SU-DHL-6 (cell line): ENCODE measurements around the gene TNS1.

ENCODE experiments used
- H2AFZ ChIP-seq: fragments of 200-600 bp; sonication (generic); 2 replicates; pipeline ENCODE4 v1.6.1; 2014; ENCODE audit warnings: low read depth, mild to moderate bottlenecking, moderate library complexity, mixed read lengths, antibody characterized with exemption, low read length; ENCODE audit not compliant: severe bottlenecking
- H3F3A ChIP-seq: fragments of 200-600 bp; shearing (Covaris generic); 2 replicates; pipeline ENCODE4 v1.6.0; 2016; ENCODE audit warnings: antibody characterized with exemption, mild to moderate bottlenecking; ENCODE audit not compliant: insufficient read depth
- H3K27ac ChIP-seq: fragments of 200-600 bp; sonication (generic); 2 replicates; pipeline ENCODE4 v1.5.1; 2016; ENCODE audit warnings: low read depth, mild to moderate bottlenecking, low read length, moderate library complexity, mixed read lengths
- H3K27me3 ChIP-seq: fragments of 200-600 bp; sonication (generic), shearing (Covaris generic); 2 replicates; pipeline ENCODE4 v1.6.0; 2014; ENCODE audit warnings: mild to moderate bottlenecking, low read length
- H3K36me3 ChIP-seq: fragments of 200-600 bp; sonication (generic); 2 replicates; pipeline ENCODE4 v1.6.1; 2014; ENCODE audit warnings: mild to moderate bottlenecking, low read length, mixed read lengths
- H3K4me2 ChIP-seq: fragments of 300-600, 200-600 bp; shearing (Covaris generic), sonication (generic); 2 replicates; pipeline ENCODE4 v1.6.0; 2014; ENCODE audit warnings: low read length, low read depth, mild to moderate bottlenecking; ENCODE audit not compliant: poor library complexity, severe bottlenecking
- H3K4me3 ChIP-seq: fragments of 200-600 bp; sonication (generic); 2 replicates; pipeline ENCODE4 v1.5.1; 2014; ENCODE audit warnings: antibody characterized with exemption, low read length, mild to moderate bottlenecking, mixed read lengths; ENCODE audit not compliant: insufficient read depth, poor library complexity, severe bottlenecking
- H3K79me2 ChIP-seq: fragments of 200-600 bp; sonication (generic); 2 replicates; pipeline ENCODE4 v1.6.1; 2014; ENCODE audit warnings: mild to moderate bottlenecking, low read length, moderate library complexity; ENCODE audit not compliant: insufficient read depth
- H3K9ac ChIP-seq: fragments of 200-600 bp; sonication (generic); 2 replicates; pipeline ENCODE4 v1.7.0; 2014; ENCODE audit warnings: mild to moderate bottlenecking, low read length
- H3K9me2 ChIP-seq: fragments of 200-600 bp; sonication (generic); replicated peaks from 2 replicates; pipeline ENCODE4 v1.6.1; 2014; ENCODE audit warnings: low read length; ENCODE audit not compliant: insufficient read depth
- H3K9me3 ChIP-seq: fragments of 200-600 bp; sonication (generic); 2 replicates; pipeline ENCODE4 v1.6.1; 2014; ENCODE audit warnings: low read length, mixed read lengths; ENCODE audit not compliant: insufficient read depth
- H4K20me1 ChIP-seq: fragments of 200-600 bp; sonication (generic); 2 replicates; pipeline ENCODE4 v1.6.1; 2014; ENCODE audit warnings: low read depth, mild to moderate bottlenecking, antibody characterized with exemption, low read length, moderate library complexity, mixed read lengths
- EZH2phosphoT487 ChIP-seq: fragments of 200-600 bp; sonication (generic), shearing (Covaris generic); conservative IDR thresholded peaks from 2 replicates; pipeline ENCODE4 v1.6.1; 2018; ENCODE audit warnings: mild to moderate bottlenecking, antibody characterized with exemption, low read length, moderate library complexity, mixed read lengths
- TF ChIP-seq, protein P1 (sequence below): fragments of 200-600 bp; sonication (generic); IDR thresholded peaks from one replicate; pipeline ENCODE4 v1.5.1; 2017; ENCODE audit warnings: antibody characterized with exemption, mild to moderate bottlenecking, low read length, moderate library complexity; ENCODE audit not compliant: insufficient read depth, poor library complexity, severe bottlenecking

TNS1 gene

GRCh38 chr2:217824223-217824622 lies 178.6 kb downstream of the TNS1 start:
- Histone ChIP-seq H3F3A (no peaks in the 10 kb centered on the region), H3K4me2 (no peak overlapping the region), H3K27me3 (no peaks in the 10 kb centered on the region), H3K9me2 (no peaks in the 10 kb centered on the region), H3K9ac (no peak overlapping the region), H3K36me3 (no peaks in the 10 kb centered on the region), H3K79me2 (no peaks in the 10 kb centered on the region), H3K27ac (no peak overlapping the region), H3K9me3 (no peaks in the 10 kb centered on the region), H2AFZ (no peak overlapping the region), H3K4me3 (no peak overlapping the region), H4K20me1 (no peaks in the 10 kb centered on the region)
- no peak for TF ChIP-seq EZH2phosphoT487
- TF ChIP-seq, protein P1, sequence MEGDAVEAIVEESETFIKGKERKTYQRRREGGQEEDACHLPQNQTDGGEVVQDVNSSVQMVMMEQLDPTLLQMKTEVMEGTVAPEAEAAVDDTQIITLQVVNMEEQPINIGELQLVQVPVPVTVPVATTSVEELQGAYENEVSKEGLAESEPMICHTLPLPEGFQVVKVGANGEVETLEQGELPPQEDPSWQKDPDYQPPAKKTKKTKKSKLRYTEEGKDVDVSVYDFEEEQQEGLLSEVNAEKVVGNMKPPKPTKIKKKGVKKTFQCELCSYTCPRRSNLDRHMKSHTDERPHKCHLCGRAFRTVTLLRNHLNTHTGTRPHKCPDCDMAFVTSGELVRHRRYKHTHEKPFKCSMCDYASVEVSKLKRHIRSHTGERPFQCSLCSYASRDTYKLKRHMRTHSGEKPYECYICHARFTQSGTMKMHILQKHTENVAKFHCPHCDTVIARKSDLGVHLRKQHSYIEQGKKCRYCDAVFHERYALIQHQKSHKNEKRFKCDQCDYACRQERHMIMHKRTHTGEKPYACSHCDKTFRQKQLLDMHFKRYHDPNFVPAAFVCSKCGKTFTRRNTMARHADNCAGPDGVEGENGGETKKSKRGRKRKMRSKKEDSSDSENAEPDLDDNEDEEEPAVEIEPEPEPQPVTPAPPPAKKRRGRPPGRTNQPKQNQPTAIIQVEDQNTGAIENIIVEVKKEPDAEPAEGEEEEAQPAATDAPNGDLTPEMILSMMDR, result no peak

DNA sequence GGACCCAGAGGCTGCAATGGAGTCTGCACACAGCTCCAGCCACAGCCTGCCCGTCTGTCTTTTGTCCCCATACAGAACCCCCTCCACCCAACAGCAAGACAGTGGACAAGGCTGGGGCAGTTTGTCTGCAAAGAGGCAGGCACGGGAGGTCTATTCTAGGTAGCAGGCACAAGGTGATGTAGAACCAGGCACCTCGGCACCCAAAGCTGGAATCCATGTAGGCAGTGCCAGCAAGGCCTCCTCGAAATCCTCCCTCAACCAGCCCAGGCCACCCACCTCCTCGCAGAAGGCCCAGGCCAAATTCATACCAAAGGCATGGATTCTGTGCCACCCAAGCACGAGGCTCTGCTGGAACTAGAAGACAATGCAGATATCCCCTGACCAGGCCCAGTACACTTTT lies 179.2 kb downstream of the TNS1 start:
- H3K4me3 ChIP-seq, result no peak overlapping the region
- no peak overlapping the region for H3K4me2 ChIP-seq
- H3K27me3 ChIP-seq, result no peaks in the 10 kb centered on the region
- H3K9me2 ChIP-seq, result no peaks in the 10 kb centered on the region
- H3K9me3 ChIP-seq, result no peaks in the 10 kb centered on the region
- TF ChIP-seq, protein P1, result no peak
- TF ChIP-seq EZH2phosphoT487, result no peak
- no peak overlapping the region for H3K9ac ChIP-seq
- H3K36me3 ChIP-seq, result no peaks in the 10 kb centered on the region
- no peaks in the 10 kb centered on the region for H4K20me1 ChIP-seq
- no peak overlapping the region for H3K27ac ChIP-seq
- H3F3A ChIP-seq, result no peaks in the 10 kb centered on the region
- no peak overlapping the region for H2AFZ ChIP-seq
- H3K79me2 ChIP-seq, result no peaks in the 10 kb centered on the region

DNA sequence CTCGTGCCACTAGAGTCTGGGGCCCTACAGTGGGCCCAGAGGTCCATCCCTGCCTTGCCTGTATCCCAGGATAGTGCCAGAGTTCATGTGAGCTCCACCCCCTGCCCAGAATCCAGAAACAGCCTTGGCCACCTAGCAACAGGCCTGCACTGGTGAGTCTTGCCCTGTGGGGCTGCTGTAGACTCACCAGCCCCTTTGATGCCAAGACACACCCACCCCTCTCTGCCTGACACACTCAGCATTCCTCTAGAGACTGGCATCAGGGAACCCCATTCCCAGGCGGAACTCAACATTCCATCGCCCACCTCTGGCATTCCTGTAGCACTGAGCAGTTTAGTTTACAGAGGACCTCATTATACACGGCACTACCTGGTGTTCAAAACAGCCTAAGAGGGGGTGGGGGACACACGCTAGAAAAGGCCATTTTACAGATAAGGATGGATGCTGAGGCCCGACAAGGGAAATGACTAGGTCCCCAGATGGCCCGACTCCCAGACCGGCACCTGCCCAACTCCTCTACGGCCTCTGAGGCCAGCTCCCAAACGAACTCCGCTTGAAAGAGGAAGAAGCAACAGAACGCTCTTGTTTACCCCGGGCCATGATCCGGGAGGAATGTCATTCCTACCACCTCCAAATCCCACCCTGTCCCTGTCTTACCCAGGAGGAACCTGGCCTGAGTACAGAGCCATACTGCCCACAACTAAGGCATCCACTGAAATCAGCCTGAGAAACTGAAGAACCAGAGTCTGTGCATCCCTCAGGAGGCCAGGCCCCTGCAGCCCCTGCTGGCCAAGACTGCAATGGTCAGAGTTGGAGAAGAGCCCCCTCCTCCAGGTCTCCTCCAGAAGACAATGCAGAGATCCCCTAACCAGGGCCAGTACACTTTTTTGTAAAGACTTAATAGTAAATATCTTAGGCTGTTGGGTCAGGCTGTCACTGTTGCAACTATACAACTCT lies 180.2 kb downstream of the TNS1 start:
- Histone ChIP-seq H3K9me3 (no peaks in the 10 kb centered on the region), H3K79me2 (no peaks in the 10 kb centered on the region), H3K27me3 (no peaks in the 10 kb centered on the region), H3K4me3 (no peak overlapping the region), H4K20me1 (no peaks in the 10 kb centered on the region), H3K9ac (no peak overlapping the region), H3F3A (no peaks in the 10 kb centered on the region), H2AFZ (no peak overlapping the region), H3K36me3 (no peaks in the 10 kb centered on the region), H3K4me2 (no peak overlapping the region), H3K27ac (no peak overlapping the region), H3K9me2 (no peaks in the 10 kb centered on the region)
- no peak for TF ChIP-seq EZH2phosphoT487
- TF ChIP-seq, protein P1, result no peak
